HL-60 (cell line): ENCODE measurements around the gene CMIP.

ENCODE experiments used
- DNase-seq, 2 experiments: peaks; one replicate each; pipeline ENCODE4 v3.0.0-alpha.2; 2010 to 2020; ENCODE audit warnings: low read depth in 1 of 2, low spot score in 1 of 2
- H3K27ac ChIP-seq: fragments of 250-450 bp; sonication (Bioruptor Pico); replicated peaks from 2 replicates; pipeline ENCODE4 v1.5.1; 2020; ENCODE audit warnings: mild to moderate bottlenecking, moderate library complexity
- H3K27me3 ChIP-seq: fragments of 250-450 bp; sonication (Bioruptor Pico); 2 replicates; pipeline ENCODE4 v1.5.1; 2021; ENCODE audit warnings: mild to moderate bottlenecking, moderate library complexity; ENCODE audit not compliant: insufficient read depth, poor library complexity, severe bottlenecking
- H3K4me3 ChIP-seq: replicated peaks from 2 replicates; pipeline ENCODE4 v1.5.1; 2011; ENCODE audit warnings: mild to moderate bottlenecking, control low read depth, low read length; ENCODE audit not compliant: insufficient read depth
- GABPA ChIP-seq: IDR thresholded peaks from 2 replicates; pipeline ENCODE4 v1.6.1; 2012; ENCODE audit warnings: low read depth
- POLR2AphosphoS5 ChIP-seq: IDR thresholded peaks from 2 replicates; pipeline ENCODE4 v1.6.1; 2012; ENCODE audit warnings: low read depth
- SPI1 ChIP-seq: IDR thresholded peaks from 2 replicates; pipeline ENCODE4 v1.6.1; 2012; ENCODE audit warnings: low read depth, mild to moderate bottlenecking, borderline replicate concordance
- TF ChIP-seq, protein P1 (sequence below): IDR thresholded peaks from 2 replicates; pipeline ENCODE4 v1.6.1; 2012; ENCODE audit warnings: low read depth; ENCODE audit not compliant: insufficient replicate concordance
- TF ChIP-seq, protein P2 (sequence below): IDR thresholded peaks from one replicate; pipeline ENCODE4 v1.5.1; 2011; ENCODE audit warnings: low read length, control low read depth, inconsistent platforms; ENCODE audit not compliant: insufficient read depth

CMIP gene

GRCh38 chr16:81583893-81584631 is 139.5 kb downstream of the CMIP start:
- no peak for DNase-seq
- no peak overlapping the region for H3K27ac ChIP-seq
- TF ChIP-seq GABPA: no peak
- TF ChIP-seq, protein P1, sequence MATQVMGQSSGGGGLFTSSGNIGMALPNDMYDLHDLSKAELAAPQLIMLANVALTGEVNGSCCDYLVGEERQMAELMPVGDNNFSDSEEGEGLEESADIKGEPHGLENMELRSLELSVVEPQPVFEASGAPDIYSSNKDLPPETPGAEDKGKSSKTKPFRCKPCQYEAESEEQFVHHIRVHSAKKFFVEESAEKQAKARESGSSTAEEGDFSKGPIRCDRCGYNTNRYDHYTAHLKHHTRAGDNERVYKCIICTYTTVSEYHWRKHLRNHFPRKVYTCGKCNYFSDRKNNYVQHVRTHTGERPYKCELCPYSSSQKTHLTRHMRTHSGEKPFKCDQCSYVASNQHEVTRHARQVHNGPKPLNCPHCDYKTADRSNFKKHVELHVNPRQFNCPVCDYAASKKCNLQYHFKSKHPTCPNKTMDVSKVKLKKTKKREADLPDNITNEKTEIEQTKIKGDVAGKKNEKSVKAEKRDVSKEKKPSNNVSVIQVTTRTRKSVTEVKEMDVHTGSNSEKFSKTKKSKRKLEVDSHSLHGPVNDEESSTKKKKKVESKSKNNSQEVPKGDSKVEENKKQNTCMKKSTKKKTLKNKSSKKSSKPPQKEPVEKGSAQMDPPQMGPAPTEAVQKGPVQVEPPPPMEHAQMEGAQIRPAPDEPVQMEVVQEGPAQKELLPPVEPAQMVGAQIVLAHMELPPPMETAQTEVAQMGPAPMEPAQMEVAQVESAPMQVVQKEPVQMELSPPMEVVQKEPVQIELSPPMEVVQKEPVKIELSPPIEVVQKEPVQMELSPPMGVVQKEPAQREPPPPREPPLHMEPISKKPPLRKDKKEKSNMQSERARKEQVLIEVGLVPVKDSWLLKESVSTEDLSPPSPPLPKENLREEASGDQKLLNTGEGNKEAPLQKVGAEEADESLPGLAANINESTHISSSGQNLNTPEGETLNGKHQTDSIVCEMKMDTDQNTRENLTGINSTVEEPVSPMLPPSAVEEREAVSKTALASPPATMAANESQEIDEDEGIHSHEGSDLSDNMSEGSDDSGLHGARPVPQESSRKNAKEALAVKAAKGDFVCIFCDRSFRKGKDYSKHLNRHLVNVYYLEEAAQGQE: no peak
- TF ChIP-seq, protein P2, sequence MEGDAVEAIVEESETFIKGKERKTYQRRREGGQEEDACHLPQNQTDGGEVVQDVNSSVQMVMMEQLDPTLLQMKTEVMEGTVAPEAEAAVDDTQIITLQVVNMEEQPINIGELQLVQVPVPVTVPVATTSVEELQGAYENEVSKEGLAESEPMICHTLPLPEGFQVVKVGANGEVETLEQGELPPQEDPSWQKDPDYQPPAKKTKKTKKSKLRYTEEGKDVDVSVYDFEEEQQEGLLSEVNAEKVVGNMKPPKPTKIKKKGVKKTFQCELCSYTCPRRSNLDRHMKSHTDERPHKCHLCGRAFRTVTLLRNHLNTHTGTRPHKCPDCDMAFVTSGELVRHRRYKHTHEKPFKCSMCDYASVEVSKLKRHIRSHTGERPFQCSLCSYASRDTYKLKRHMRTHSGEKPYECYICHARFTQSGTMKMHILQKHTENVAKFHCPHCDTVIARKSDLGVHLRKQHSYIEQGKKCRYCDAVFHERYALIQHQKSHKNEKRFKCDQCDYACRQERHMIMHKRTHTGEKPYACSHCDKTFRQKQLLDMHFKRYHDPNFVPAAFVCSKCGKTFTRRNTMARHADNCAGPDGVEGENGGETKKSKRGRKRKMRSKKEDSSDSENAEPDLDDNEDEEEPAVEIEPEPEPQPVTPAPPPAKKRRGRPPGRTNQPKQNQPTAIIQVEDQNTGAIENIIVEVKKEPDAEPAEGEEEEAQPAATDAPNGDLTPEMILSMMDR: no peak
- TF ChIP-seq SPI1: no peak
- TF ChIP-seq POLR2AphosphoS5: no peak
- H3K4me3 ChIP-seq: no peak overlapping the region
- no peaks in the 10 kb centered on the region for H3K27me3 ChIP-seq

GRCh38 chr16:81585785-81586184 is 141.2 kb downstream of the CMIP start:
- no peak for DNase-seq
- Histone ChIP-seq H3K27ac (no peak overlapping the region), H3K27me3 (no peaks in the 10 kb centered on the region), H3K4me3 (no peak overlapping the region)
- TF ChIP-seq SPI1 (no peak), GABPA (no peak), POLR2AphosphoS5 (no peak)
- TF ChIP-seq, protein P2: no peak
- TF ChIP-seq, protein P1: no peak

DNA sequence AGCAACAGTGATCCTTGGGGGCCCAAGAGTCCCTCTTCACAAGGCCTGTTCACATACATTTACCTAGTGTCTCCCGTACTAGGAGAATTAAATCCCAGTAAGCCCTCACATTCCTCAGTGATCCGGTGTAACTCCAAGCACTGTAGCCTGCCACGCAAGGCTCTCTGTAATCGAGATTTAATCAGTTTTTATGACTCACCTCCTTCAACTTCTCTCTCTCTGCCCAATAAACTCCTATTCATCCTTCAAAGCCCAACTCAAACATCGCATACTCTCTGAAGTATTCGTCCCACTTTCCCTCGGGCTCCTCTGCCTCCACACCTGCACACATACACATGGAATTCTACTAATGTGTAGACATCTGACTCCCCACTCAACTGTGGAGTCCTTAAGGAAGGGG is 141.8 kb downstream of the CMIP start:
- H3K27me3 ChIP-seq: no peaks in the 10 kb centered on the region
- TF ChIP-seq, protein P1: no peak
- TF ChIP-seq, protein P2: no peak
- TF ChIP-seq POLR2AphosphoS5 (no peak), SPI1 (no peak), GABPA (no peak)
- H3K27ac ChIP-seq: no peak overlapping the region
- no peak for DNase-seq
- H3K4me3 ChIP-seq: no peak overlapping the region
